Mesendoderm (in vitro differentiated cells): ENCODE measurements around the gene P2RX2.

Experiments
- DNase-seq: peaks from one replicate; pipeline ENCODE4 v3.0.0; 2013
- H2AK5ac ChIP-seq: 2 replicates; pipeline ENCODE4 v1.6.1; 2013; ENCODE audit warnings: low read length, inconsistent platforms
- H2BK120ac ChIP-seq: 2 replicates; pipeline ENCODE4 v1.6.1; 2013; ENCODE audit warnings: low read depth, mild to moderate bottlenecking, low read length, moderate library complexity, mixed read lengths
- H2BK15ac ChIP-seq: replicated peaks from 2 replicates; pipeline ENCODE4 v1.6.1; 2013; ENCODE audit warnings: low read depth, mild to moderate bottlenecking, moderate library complexity
- H2BK5ac ChIP-seq: 2 replicates; pipeline ENCODE4 v1.6.1; 2013; ENCODE audit warnings: low read length, inconsistent platforms
- H3K18ac ChIP-seq: 2 replicates; pipeline ENCODE4 v1.6.1; 2013; ENCODE audit warnings: mild to moderate bottlenecking, low read length, mixed read lengths
- H3K23ac ChIP-seq: one replicate; pipeline ENCODE4 v1.6.1; 2013; ENCODE audit warnings: low read length
- H3K27ac ChIP-seq: 2 replicates; pipeline ENCODE4 v1.5.1; 2013; ENCODE audit warnings: low read depth, mild to moderate bottlenecking, inconsistent platforms, low read length, moderate library complexity
- H3K27me3 ChIP-seq: 2 replicates; pipeline ENCODE4 v1.6.1; 2013; ENCODE audit warnings: low read length, control low read depth, mild to moderate bottlenecking, inconsistent platforms; ENCODE audit not compliant: insufficient read depth, poor library complexity
- H3K36me3 ChIP-seq: 2 replicates; pipeline ENCODE4 v1.6.1; 2013; ENCODE audit warnings: low read length, inconsistent platforms; ENCODE audit not compliant: control insufficient read depth, insufficient read depth
- H3K4ac ChIP-seq: one replicate; pipeline ENCODE4 v1.6.1; 2013; ENCODE audit warnings: low read depth, mild to moderate bottlenecking, low read length, moderate library complexity
- H3K4me1 ChIP-seq: 2 replicates; pipeline ENCODE4 v1.6.1; 2013; ENCODE audit warnings: low read depth, low read length, inconsistent platforms; ENCODE audit not compliant: control insufficient read depth
- H3K4me2 ChIP-seq: 2 replicates; pipeline ENCODE4 v1.6.1; 2013; ENCODE audit warnings: low read length
- H3K4me3 ChIP-seq: 2 replicates; pipeline ENCODE4 v1.5.1; 2013; ENCODE audit warnings: mild to moderate bottlenecking, low read length
- H3K56ac ChIP-seq: one replicate; pipeline ENCODE4 v1.6.1; 2013; ENCODE audit warnings: low read length
- H3K79me1 ChIP-seq: 2 replicates; pipeline ENCODE4 v1.6.1; 2013; ENCODE audit warnings: low read length, inconsistent platforms
- H3K79me2 ChIP-seq: 2 replicates; pipeline ENCODE4 v1.6.1; 2013; ENCODE audit warnings: mild to moderate bottlenecking, low read length; ENCODE audit not compliant: control insufficient read depth, insufficient read depth
- H3K9ac ChIP-seq: 2 replicates; pipeline ENCODE4 v1.6.1; 2013; ENCODE audit warnings: low read length, inconsistent platforms
- H4K5ac ChIP-seq: one replicate; pipeline ENCODE4 v1.6.1; 2013; ENCODE audit warnings: low read length
- H4K8ac ChIP-seq: one replicate; pipeline ENCODE4 v1.6.1; 2013; ENCODE audit warnings: low read depth, mild to moderate bottlenecking, control low read depth, low read length, moderate library complexity
- WGBS: extraction: QIAGEN DNeasy Blood & Tissue Kit; methylation state at CpG from one replicate; pipeline ENCODE4 v1.1.7; 2013; ENCODE audit warnings: low lambda C conversion rate, missing lambda C conversion rate; ENCODE audit not compliant: insufficient coverage; ENCODE audit errors: extremely low coverage; 5-methylcytosine and 5-hydroxymethylcytosine counted together

Gene P2RX2

GRCh38 chr12:132635076-132635955 lies 16.7 kb downstream of the P2RX2 start:
- no peaks in the 10 kb centered on the region for H3K79me2 ChIP-seq
- H3K23ac ChIP-seq, result no peak overlapping the region
- no peak overlapping the region for H3K56ac ChIP-seq
- H2BK5ac ChIP-seq, result no peak overlapping the region
- H2BK120ac ChIP-seq, result no peak overlapping the region
- no peaks in the 10 kb centered on the region for H3K4me1 ChIP-seq
- H3K27me3 ChIP-seq, result no peaks in the 10 kb centered on the region
- H2BK15ac ChIP-seq, result no peak overlapping the region
- H3K4ac ChIP-seq, result no peak overlapping the region
- H3K36me3 ChIP-seq, result peaks cover 52% of the 10 kb centered on the region
- WGBS, result no CpG with 5 or more reads among the region's 29 CpGs
- H3K27ac ChIP-seq, result no peak overlapping the region
- H3K79me1 ChIP-seq, result peaks cover 5% of the 10 kb centered on the region
- no peak overlapping the region for H3K18ac ChIP-seq
- no peak overlapping the region for H2AK5ac ChIP-seq
- H4K5ac ChIP-seq, result no peak overlapping the region
- no peak overlapping the region for H3K4me3 ChIP-seq
- no peak for DNase-seq
- H3K4me2 ChIP-seq, result no peak overlapping the region
- H3K9ac ChIP-seq, result no peak overlapping the region
- no peak overlapping the region for H4K8ac ChIP-seq

- H4K5ac ChIP-seq, result no peak overlapping the region
- WGBS, result no CpG with 5 or more reads among the region's 18 CpGs
- no peaks in the 10 kb centered on the region for H3K79me2 ChIP-seq
- peaks cover 57% of the 10 kb centered on the region for H3K36me3 ChIP-seq
- no peak overlapping the region for H3K23ac ChIP-seq
- H3K27ac ChIP-seq, result no peak overlapping the region
- no peak overlapping the region for H2AK5ac ChIP-seq
- H4K8ac ChIP-seq, result no peak overlapping the region
- H3K4me1 ChIP-seq, result no peaks in the 10 kb centered on the region
- H3K4me2 ChIP-seq, result no peak overlapping the region
- no peak overlapping the region for H3K18ac ChIP-seq
- no peak overlapping the region for H3K56ac ChIP-seq
- H3K27me3 ChIP-seq, result no peaks in the 10 kb centered on the region
- H2BK5ac ChIP-seq, result no peak overlapping the region
- H3K4ac ChIP-seq, result no peak overlapping the region
- H3K4me3 ChIP-seq, result no peak overlapping the region
- H2BK15ac ChIP-seq, result no peak overlapping the region
- no peak overlapping the region for H2BK120ac ChIP-seq
- H3K79me1 ChIP-seq, result peaks cover 4% of the 10 kb centered on the region
- H3K9ac ChIP-seq, result no peak overlapping the region
- no peak for DNase-seq
Measured at GRCh38 chr12:132637811-132638210, 19.2 kb downstream of the P2RX2 start.

GRCh38 chr12:132638541-132639408 lies 20.2 kb downstream of the P2RX2 start:
- Histone ChIP-seq H3K79me2 (no peaks in the 10 kb centered on the region), H2AK5ac (no peak overlapping the region), H3K79me1 (peaks cover 4% of the 10 kb centered on the region), H2BK15ac (no peak overlapping the region), H3K4ac (no peak overlapping the region), H3K4me1 (no peaks in the 10 kb centered on the region), H3K27me3 (no peaks in the 10 kb centered on the region), H3K18ac (no peak overlapping the region), H3K27ac (no peak overlapping the region), H4K5ac (no peak overlapping the region), H4K8ac (no peak overlapping the region), H3K4me2 (no peak overlapping the region), H3K36me3 (peaks cover 63% of the 10 kb centered on the region), H3K56ac (no peak overlapping the region), H3K4me3 (no peak overlapping the region), H3K9ac (no peak overlapping the region), H2BK120ac (no peak overlapping the region), H3K23ac (no peak overlapping the region), H2BK5ac (no peak overlapping the region)
- WGBS, result no CpG with 5 or more reads among the region's 25 CpGs
- peak; percentile 50 for DNase-seq

GRCh38 chr12:132639956-132640520 lies 21.5 kb downstream of the P2RX2 start:
- WGBS, result no CpG with 5 or more reads among the region's 12 CpGs

GRCh38 chr12:132640936-132641335 lies 22.4 kb downstream of the P2RX2 start:
- Histone ChIP-seq H3K79me1 (no peaks in the 10 kb centered on the region), H3K4me1 (no peaks in the 10 kb centered on the region), H2BK15ac (no peak overlapping the region), H4K5ac (no peak overlapping the region), H3K4me3 (no peak overlapping the region), H3K56ac (no peak overlapping the region), H2BK120ac (no peak overlapping the region), H2BK5ac (no peak overlapping the region), H3K27me3 (no peaks in the 10 kb centered on the region), H3K23ac (no peak overlapping the region), H3K9ac (no peak overlapping the region), H3K36me3 (peaks cover 53% of the 10 kb centered on the region), H2AK5ac (no peak overlapping the region), H3K4me2 (no peak overlapping the region), H4K8ac (no peak overlapping the region), H3K18ac (no peak overlapping the region), H3K79me2 (no peaks in the 10 kb centered on the region), H3K27ac (no peak overlapping the region), H3K4ac (no peak overlapping the region)
- WGBS, result no CpG with 5 or more reads among the region's 10 CpGs
- DNase-seq, result no peak

More at GRCh38 chr12:132639956-132640520, 21.5 kb downstream of the P2RX2 start:
- Histone ChIP-seq H3K23ac (no peak overlapping the region), H3K79me2 (no peaks in the 10 kb centered on the region), H3K9ac (no peak overlapping the region), H3K27me3 (no peaks in the 10 kb centered on the region), H2BK5ac (no peak overlapping the region), H3K79me1 (peaks cover 4% of the 10 kb centered on the region), H3K4me3 (no peak overlapping the region), H3K56ac (no peak overlapping the region), H2AK5ac (no peak overlapping the region), H3K27ac (no peak overlapping the region), H3K4me2 (no peak overlapping the region), H4K8ac (no peak overlapping the region), H3K36me3 (peaks cover 59% of the 10 kb centered on the region), H4K5ac (no peak overlapping the region), H3K4me1 (no peaks in the 10 kb centered on the region), H2BK120ac (no peak overlapping the region), H3K4ac (no peak overlapping the region), H3K18ac (no peak overlapping the region), H2BK15ac (no peak overlapping the region)
- DNase-seq, result no peak
